NB4 (cell line): Measurements from ENCODE around the gene IL17REL.

ENCODE experiments used
- DNase-seq: peaks from one replicate; pipeline ENCODE4 v3.0.0; 2010; ENCODE audit warnings: low read depth
- H3K4me3 ChIP-seq: one replicate; pipeline ENCODE4 v1.5.1; 2011; ENCODE audit warnings: mild to moderate bottlenecking, low read depth, low read length, moderate library complexity
- MYC ChIP-seq: IDR thresholded peaks from 2 replicates; pipeline ENCODE4 v1.6.1; 2011; ENCODE audit warnings: low read depth, low read length
- POLR2A ChIP-seq: IDR thresholded peaks from 2 replicates; pipeline ENCODE4 v1.6.1; 2011; ENCODE audit warnings: mild to moderate bottlenecking; ENCODE audit not compliant: insufficient read length; ENCODE audit errors: extremely low read depth
- TF ChIP-seq, protein P1 (sequence below): IDR thresholded peaks from one replicate; pipeline ENCODE4 v1.5.1; 2012; ENCODE audit warnings: low read depth, low read length
- TF ChIP-seq, protein P2 (sequence below): IDR thresholded peaks from 2 replicates; pipeline ENCODE4 v1.6.1; 2011; ENCODE audit warnings: low read depth, low read length

The IL17REL gene

DNA sequence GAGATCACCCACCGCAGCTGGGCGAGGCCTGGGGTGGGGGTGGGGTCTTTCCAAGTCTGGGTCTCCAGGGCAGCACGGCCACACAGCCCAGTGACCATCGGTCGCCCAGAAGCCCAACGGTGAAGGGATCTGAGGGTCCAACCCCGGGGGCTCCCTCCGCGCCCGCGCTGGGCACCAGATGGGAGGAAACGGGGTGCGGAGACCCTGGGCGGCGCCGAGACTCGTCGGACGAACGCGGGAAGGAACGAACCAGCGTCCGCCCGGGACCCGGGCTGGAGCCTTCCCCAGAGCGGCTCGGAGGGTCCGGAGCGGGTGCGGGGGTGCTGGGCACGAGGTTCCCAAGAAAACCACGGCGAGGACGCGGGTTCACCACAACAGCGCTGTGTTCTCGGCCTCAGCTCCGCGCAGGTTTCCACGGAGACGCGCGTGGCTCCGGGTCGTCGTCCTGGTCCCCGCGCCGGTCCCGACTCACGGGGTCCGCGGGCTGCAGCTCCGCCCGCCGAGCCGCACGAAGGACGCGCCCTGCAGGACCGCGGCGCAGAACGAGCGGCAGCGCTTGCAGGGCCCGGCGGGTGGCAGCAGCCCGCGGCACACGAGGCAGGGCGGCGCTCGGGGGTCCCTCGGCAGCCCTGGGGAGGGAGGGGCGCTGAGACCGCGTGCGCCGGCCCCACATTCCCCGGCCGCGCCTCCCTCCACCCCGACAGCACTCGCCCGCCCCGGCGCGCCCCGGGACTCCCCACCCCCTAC lies 2.3 kb upstream of the IL17REL start:
- no peak overlapping the region for H3K4me3 ChIP-seq
- TF ChIP-seq, protein P1, sequence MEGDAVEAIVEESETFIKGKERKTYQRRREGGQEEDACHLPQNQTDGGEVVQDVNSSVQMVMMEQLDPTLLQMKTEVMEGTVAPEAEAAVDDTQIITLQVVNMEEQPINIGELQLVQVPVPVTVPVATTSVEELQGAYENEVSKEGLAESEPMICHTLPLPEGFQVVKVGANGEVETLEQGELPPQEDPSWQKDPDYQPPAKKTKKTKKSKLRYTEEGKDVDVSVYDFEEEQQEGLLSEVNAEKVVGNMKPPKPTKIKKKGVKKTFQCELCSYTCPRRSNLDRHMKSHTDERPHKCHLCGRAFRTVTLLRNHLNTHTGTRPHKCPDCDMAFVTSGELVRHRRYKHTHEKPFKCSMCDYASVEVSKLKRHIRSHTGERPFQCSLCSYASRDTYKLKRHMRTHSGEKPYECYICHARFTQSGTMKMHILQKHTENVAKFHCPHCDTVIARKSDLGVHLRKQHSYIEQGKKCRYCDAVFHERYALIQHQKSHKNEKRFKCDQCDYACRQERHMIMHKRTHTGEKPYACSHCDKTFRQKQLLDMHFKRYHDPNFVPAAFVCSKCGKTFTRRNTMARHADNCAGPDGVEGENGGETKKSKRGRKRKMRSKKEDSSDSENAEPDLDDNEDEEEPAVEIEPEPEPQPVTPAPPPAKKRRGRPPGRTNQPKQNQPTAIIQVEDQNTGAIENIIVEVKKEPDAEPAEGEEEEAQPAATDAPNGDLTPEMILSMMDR = no peak
- TF ChIP-seq, protein P2, sequence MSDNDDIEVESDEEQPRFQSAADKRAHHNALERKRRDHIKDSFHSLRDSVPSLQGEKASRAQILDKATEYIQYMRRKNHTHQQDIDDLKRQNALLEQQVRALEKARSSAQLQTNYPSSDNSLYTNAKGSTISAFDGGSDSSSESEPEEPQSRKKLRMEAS = no peak
- no peak for TF ChIP-seq POLR2A
- no peak for TF ChIP-seq MYC
- no peak for DNase-seq

DNA sequence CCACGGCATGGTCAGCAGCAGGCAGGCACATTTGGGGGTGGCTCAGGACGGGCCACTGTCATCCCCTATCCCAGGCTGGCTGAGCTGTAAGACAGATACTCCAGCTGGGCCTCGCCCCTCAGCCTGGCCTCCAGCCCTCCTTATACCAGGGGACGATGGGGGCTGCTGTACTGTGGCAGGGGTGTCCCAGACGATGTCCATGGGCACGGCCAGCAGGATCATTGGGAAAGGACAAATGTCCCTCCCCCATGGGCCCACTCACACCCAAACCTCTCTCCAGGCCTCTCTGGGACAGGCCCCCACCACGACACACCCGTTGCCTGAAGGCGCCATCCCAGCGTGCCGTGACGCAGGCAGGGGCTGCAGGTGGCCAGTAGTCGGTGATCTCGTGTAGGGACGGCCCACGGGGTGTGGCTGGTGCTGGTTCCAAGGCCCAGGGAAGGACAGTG lies 1.5 kb upstream of the IL17REL start:
- H3K4me3 ChIP-seq = no peak overlapping the region
- TF ChIP-seq, protein P1 = no peak
- TF ChIP-seq, protein P2 = no peak
- TF ChIP-seq POLR2A (no peak), MYC (no peak)
- no peak for DNase-seq

DNA sequence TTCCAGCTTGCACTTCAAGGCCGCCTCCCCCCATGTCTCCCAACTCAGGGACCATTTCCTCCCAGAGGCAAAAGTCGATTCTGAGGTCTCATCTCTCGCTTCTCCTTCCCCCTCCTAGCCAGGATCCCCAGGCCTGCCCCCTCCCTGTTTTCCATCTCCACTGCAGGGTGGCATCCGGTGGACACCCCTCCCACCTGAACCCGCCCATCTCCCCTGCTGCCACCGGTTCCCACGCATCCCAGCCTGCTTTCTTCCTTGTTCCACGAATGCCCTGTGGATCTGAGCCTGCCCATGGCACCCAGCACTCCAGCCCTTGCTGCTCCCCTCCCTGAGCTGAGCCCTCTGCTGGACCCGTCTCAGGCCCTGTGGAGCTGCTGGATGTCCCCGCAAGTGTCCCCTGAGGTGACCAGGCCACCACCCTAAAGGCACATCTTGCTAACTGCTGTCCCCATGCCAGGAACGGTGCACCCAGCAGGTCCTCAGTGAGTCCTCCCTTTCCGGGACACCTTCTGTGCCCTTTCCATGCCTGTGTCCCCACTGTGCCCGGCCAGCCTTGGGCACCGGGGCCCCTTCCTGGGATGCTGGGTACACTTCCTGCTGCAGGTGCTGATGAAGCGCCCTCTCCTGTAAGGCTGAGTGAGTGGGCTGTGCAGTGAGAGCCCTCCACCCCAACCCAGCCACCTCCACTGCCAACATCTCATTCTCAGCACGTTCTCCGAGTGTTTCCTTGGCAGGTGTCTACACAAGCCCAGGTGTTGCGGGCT lies 936 bp downstream of the IL17REL start:
- TF ChIP-seq POLR2A = no peak
- TF ChIP-seq MYC = no peak
- TF ChIP-seq, protein P1 = no peak
- TF ChIP-seq, protein P2 = no peak
- no peak overlapping the region for H3K4me3 ChIP-seq
- no peak for DNase-seq

DNA sequence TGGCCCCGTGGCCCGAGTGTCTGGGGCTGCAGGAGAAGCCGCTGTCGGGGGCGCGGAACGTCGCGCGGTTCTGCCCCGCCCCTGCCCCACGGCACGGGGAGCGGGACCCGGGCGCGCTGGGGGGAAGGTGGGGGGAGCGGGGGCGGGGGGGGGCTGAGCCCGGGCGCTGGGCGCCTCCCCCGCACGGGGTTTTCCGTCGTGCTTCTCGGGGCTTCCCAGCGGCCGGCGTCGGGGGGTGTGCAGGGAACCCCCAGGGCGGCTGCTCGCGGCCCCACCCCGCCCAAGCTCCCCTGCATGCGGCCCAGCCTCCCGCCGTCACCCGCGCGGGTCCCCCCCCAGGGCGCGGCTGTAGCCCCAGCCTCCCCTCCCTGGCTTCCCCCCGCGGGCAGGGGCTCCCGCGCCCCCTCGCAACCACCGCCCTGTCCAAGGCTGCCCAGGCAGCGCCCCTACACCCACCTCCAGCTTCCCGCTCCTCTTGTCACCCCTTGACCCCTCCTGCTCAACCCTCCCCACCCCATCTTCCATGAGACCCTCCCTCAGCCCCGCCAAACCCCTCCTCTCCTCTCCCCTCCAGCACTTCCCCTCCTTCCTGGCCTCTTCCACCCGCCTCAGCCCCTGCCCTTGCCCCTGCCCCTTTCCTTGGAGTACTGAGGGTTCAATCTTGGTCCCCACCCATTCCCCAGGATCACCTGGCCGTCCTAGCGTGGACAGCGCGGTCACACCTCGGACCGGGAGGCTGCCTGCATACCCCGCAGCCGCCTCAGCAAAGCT lies 1.7 kb downstream of the IL17REL start:
- DNase-seq = no peak
- TF ChIP-seq, protein P1 = no peak
- no peak overlapping the region for H3K4me3 ChIP-seq

DNA sequence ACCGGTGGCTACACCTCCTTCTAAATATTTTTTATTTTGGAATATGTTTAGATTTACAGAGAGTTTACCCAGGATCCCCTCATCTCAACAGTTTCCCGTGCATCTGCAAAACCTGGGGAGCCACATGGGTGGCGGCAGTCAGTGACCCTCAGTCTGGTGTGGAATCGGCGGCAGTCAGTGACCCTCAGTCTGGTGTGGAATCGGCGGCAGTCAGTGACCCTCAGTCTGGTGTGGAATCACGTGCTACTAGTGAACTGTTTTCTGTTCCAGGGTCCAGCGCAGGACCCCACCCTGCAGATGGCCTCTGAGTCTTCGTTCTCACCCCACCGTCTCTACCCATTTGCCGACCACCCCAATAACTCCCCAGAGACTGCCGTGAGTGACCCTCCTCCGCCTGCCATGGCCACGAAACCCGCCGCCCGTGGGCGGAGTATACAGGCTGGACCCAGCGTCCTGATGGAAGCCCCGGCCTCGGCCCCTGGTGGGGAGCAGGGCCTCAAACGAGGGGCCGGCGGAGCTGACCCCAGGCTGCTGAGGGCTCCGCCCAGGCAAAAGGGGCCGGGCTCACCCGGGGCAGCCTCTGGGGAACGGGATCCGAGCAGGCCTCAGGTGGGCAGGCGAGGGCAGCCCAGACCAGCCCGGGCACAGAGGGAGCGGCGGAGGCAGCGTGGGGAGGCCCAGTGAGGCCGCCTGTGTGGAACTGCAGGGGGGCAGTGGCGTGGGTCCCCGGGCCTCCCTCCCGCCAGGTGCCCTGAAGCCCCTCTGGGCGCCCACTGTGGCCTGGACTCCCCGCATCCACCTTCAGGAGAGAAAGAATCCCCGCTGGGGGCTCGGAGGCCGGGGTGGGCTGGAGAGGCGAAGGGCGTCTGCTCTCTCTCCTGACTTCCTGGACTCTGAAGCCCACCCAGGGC lies 2.5 kb downstream of the IL17REL start:
- H3K4me3 ChIP-seq = no peak overlapping the region
- TF ChIP-seq, protein P1 = no peak
- TF ChIP-seq, protein P2 = no peak
- no peak for TF ChIP-seq MYC
- no peak for TF ChIP-seq POLR2A
- DNase-seq = no peak
